ENCODE results near the gene SUSD3.

The SUSD3 gene

DNA sequence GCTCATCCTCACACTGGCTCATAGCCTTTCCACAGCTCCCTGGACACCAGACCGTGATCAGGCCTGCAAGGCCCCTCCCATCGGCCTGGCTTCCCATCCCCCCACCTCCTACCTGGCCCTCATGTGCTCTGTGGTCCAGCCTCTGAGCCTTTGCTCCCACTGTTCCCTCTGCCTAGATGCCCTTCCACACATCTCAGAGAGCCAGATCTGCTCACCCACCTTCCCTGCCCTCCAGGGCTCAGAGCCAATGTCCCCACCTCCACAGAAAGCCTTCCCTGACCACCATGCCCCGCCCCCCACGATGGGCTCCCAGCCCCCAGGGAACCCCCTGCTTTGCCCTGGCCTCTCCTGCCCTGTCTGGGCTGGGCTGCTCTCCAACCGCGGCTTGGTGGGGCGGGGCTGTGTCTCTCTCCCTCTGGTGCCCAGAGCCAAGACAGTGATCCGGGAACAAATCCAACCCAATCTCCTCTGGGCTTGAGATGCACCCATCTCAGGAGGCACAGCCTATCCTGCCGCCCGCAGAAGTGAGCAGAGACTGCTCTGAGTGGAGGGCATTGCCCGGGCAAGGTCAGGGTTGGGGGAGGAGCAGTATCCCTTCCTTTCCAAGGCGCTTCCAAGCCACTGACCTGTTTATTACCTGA, 73.9 kb downstream of the SUSD3 start:
- TF ChIP-seq, protein P1, sequence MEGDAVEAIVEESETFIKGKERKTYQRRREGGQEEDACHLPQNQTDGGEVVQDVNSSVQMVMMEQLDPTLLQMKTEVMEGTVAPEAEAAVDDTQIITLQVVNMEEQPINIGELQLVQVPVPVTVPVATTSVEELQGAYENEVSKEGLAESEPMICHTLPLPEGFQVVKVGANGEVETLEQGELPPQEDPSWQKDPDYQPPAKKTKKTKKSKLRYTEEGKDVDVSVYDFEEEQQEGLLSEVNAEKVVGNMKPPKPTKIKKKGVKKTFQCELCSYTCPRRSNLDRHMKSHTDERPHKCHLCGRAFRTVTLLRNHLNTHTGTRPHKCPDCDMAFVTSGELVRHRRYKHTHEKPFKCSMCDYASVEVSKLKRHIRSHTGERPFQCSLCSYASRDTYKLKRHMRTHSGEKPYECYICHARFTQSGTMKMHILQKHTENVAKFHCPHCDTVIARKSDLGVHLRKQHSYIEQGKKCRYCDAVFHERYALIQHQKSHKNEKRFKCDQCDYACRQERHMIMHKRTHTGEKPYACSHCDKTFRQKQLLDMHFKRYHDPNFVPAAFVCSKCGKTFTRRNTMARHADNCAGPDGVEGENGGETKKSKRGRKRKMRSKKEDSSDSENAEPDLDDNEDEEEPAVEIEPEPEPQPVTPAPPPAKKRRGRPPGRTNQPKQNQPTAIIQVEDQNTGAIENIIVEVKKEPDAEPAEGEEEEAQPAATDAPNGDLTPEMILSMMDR (IDR thresholded peaks at IDR 0.05): no peak

DNA sequence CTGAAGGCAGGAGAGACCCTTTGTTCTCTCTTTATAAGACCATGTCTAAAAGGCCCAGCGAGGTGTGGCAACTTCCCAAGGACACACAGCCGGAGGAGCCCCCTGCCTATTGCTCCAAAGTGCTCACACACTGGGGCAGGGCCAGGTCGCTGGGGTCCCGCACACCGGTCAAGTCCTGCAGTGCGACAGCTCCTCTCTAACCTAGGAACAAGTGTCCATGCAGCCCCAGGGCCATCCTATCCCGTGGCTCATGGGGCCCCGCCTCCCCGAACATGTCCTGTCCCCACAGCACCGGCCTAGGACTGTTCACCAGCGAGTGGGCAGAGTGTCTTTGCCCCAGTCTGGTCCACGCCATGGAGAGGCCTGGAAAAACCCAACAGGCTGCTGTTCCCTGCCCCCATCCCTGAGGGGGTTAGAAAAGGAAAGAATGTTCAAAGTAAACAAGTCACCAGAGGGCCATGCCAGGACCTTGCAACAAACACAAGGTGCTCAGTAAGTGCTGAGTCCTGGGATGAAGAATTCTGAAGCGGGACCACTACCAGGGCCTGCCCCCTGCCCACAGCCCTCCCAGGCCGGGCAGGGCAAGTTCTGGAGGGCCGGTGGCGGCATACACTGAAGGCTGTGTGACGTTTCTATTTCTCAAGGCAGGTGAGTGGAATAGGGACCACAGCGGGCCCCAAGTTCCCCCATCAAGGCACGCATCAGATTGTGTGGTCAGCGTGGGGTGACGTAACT, 74.6 kb downstream of the SUSD3 start:
- TF ChIP-seq, protein P1 (IDR thresholded peaks at IDR 0.05): no peak

DNA sequence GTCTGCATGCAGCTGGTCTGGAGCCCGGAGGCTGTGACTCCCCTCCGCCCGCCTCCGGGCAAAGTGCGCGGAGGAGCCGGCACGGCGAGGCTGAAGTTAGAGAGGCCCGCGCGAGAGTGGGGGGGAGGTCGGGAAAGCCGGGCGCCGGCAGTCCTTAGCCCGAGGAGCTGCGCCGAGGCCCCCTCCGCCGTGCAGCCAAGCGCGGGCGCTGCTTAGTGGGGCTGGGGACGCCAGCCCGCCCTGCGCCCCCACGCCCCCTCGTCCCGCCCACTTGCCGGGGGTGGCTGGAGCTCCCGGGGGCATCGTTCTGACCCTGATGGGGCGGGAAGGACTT, 75.1 kb downstream of the SUSD3 start:
- TF ChIP-seq, protein P1 (IDR thresholded peaks at IDR 0.05): no peak

DNA sequence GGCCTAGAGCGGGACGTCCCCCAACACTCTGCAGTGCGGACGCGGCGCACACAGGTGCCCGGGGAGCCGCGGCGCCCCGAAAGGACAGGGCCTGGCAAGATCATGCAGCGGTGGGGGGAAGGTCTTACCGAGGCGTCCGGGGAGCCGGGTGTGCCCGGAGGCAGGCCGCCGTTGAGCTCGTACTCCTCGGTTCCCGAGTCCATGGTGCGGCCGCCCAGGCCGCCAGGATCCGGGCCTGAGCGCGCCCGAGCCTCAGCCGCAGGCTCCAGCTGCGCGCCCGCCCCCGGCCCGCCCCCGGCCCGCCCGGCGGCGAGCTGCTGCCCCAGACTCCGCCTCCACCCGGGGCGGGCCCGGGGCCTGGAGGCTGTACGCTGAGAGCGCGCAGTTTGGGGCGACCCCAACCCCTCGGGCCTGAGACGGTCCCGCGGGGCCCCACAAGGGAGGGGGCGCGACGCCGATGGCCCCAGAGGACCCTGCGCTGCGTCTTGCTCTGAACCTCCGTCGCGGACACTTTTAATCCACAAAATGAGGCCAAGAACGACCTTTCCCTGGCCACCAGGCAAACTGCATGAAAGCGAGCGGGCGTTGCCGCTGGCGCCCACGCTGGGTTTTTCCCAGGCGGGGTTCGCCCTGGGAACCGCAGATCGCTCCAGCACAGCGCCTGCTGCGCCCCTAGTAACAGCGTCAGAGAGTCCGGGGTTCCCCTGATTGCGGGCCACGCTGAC, 75.7 kb downstream of the SUSD3 start, which contains the start of gene NINJ1:
Gene NINJ1 (minus strand): TSS at position 237 of the 725 bp plus-strand sequence. CDS start 34 bp downstream, at position 203.
- TF ChIP-seq, protein P1 (IDR thresholded peaks at IDR 0.05): no peak

Measured in LNCAP (cell line).